SK-N-MC (cell line): ENCODE data around the gene PCDHB12.
"Not testable (repeated sequence)": the region's sequence is repeated elsewhere in the genome, so short reads cannot be mapped to it uniquely, and the experiment has no call there.

ENCODE experiments used
- DNase-seq: peaks from one replicate; pipeline ENCODE4 v3.0.0-alpha.2; 2011; ENCODE audit warnings: low read depth, low spot score
- H3K27ac ChIP-seq: fragments of 200-600 bp; sonication (generic); 2 replicates; pipeline ENCODE4 v1.5.1; 2016; ENCODE audit warnings: mixed run types
- H3K36me3 ChIP-seq: fragments of 200-600 bp; sonication (generic); 2 replicates; pipeline ENCODE4 v1.6.1; 2017; ENCODE audit warnings: antibody characterized with exemption, low read length, mixed read lengths; ENCODE audit not compliant: insufficient read depth
- H3K4me3 ChIP-seq: fragments of 200-600 bp; sonication (generic); 2 replicates; pipeline ENCODE4 v1.5.1; 2016
- H3K9ac ChIP-seq: fragments of 200-600 bp; sonication (generic); 2 replicates; pipeline ENCODE4 v1.8.0; 2017; ENCODE audit warnings: mixed run types, mixed read lengths; ENCODE audit not compliant: insufficient read length
- H3K9me3 ChIP-seq: fragments of 200-600 bp; sonication (generic); 2 replicates; pipeline ENCODE4 v1.6.1; 2017; ENCODE audit warnings: low read depth, mild to moderate bottlenecking, antibody characterized with exemption, low read length, moderate library complexity, mixed read lengths
- EZH2 ChIP-seq: fragments of 200-600 bp; sonication (generic); IDR thresholded peaks from one replicate; pipeline ENCODE4 v1.6.1; 2017; ENCODE audit warnings: antibody characterized with exemption
- FOXP2 ChIP-seq: optimal IDR thresholded peaks from 2 replicates; pipeline ENCODE3; 2011; ENCODE audit warnings: mild to moderate bottlenecking, moderate library complexity; ENCODE audit not compliant: insufficient read depth; ENCODE audit errors: extremely low read length, control extremely low read depth
- POLR2AphosphoS5 ChIP-seq: IDR thresholded peaks from 2 replicates; pipeline ENCODE4 v1.6.1; 2012; ENCODE audit warnings: mild to moderate bottlenecking, low read depth, low read length, borderline replicate concordance

PCDHB12 gene

GRCh38 chr5:141241496-141241895 lies 33.0 kb downstream of the PCDHB12 start:
- H3K9ac ChIP-seq: no peak overlapping the region
- H3K27ac ChIP-seq: no peak overlapping the region
- H3K9me3 ChIP-seq: no peaks in the 10 kb centered on the region; the same call in 1 of the 2 replicates
- DNase-seq: no peak
- no peak overlapping the region for H3K4me3 ChIP-seq
- no peak for TF ChIP-seq FOXP2
- TF ChIP-seq POLR2AphosphoS5: no peak
- TF ChIP-seq EZH2: no peak
- H3K36me3 ChIP-seq: no peaks in the 10 kb centered on the region

- Histone ChIP-seq H3K9me3 (no peaks in the 10 kb centered on the region; the same call in 1 of the 2 replicates), H3K36me3 (no peaks in the 10 kb centered on the region), H3K27ac (no peak within 1 kb of the TSS), H3K4me3 (no peak within 1 kb of the TSS), H3K9ac (no peak within 1 kb of the TSS)
- TF ChIP-seq FOXP2 (no peak), EZH2 (no peak), POLR2AphosphoS5 (no peak)
- no peak for DNase-seq
Observed at GRCh38 chr5:141245250-141245717, 36.8 kb downstream of the PCDHB12 start, which contains the start of gene PCDHB15. Gene PCDHB15 (plus strand): TSS chr5:141245395. CDS start chr5:141245579, 184 bp downstream.

GRCh38 chr5:141246971-141247370 lies 38.5 kb downstream of the PCDHB12 start:
- H3K9ac ChIP-seq, H3K27ac ChIP-seq, H3K4me3 ChIP-seq, H3K36me3 ChIP-seq, H3K9me3 ChIP-seq, DNase-seq: not testable (repeated sequence)

GRCh38 chr5:141247434-141247833 lies 38.9 kb downstream of the PCDHB12 start:
- not testable (repeated sequence) for H3K4me3 ChIP-seq, H3K9me3 ChIP-seq, H3K9ac ChIP-seq, H3K27ac ChIP-seq, H3K36me3 ChIP-seq, DNase-seq

- TF ChIP-seq POLR2AphosphoS5 (no peak), FOXP2 (no peak), EZH2 (no peak)
- H3K9me3 ChIP-seq: no peaks in the 10 kb centered on the region; the same call in 1 of the 2 replicates
- H3K27ac ChIP-seq: no peak overlapping the region
- DNase-seq: no peak
- no peak overlapping the region for H3K4me3 ChIP-seq
- H3K9ac ChIP-seq: no peak overlapping the region
- H3K36me3 ChIP-seq: no peaks in the 10 kb centered on the region
Observed at GRCh38 chr5:141250576-141250975, 42.1 kb downstream of the PCDHB12 start.

GRCh38 chr5:141258464-141258863 lies 49.9 kb downstream of the PCDHB12 start:
- Histone ChIP-seq H3K27ac (no peak overlapping the region), H3K9ac (no peak overlapping the region), H3K4me3 (no peak overlapping the region), H3K36me3 (no peaks in the 10 kb centered on the region), H3K9me3 (peaks cover 5% of the 10 kb centered on the region)
- no peak for DNase-seq
- TF ChIP-seq EZH2 (no peak), FOXP2 (no peak), POLR2AphosphoS5 (no peak)

- Histone ChIP-seq H3K36me3 (no peaks in the 10 kb centered on the region), H3K4me3 (no peak overlapping the region), H3K27ac (no peak overlapping the region), H3K9me3 (peaks cover 5% of the 10 kb centered on the region; the same call in 1 of the 2 replicates), H3K9ac (no peak overlapping the region)
- no peak for DNase-seq
- no peak for TF ChIP-seq POLR2AphosphoS5
Observed at GRCh38 chr5:141258948-141259347, 50.4 kb downstream of the PCDHB12 start.

- Histone ChIP-seq H3K36me3 (no peaks in the 10 kb centered on the region), H3K9me3 (peaks cover 5% of the 10 kb centered on the region; the same call in 1 of the 2 replicates), H3K27ac (no peak overlapping the region), H3K4me3 (no peak overlapping the region), H3K9ac (no peak overlapping the region)
- TF ChIP-seq EZH2: no peak
- no peak for TF ChIP-seq FOXP2
- TF ChIP-seq POLR2AphosphoS5: no peak
- DNase-seq: no peak
Observed at GRCh38 chr5:141260458-141261237, 52.1 kb downstream of the PCDHB12 start.

- DNase-seq: no peak
- Histone ChIP-seq H3K36me3 (no peaks in the 10 kb centered on the region), H3K4me3 (no peak overlapping the region), H3K9me3 (peaks cover 5% of the 10 kb centered on the region; the same call in 1 of the 2 replicates), H3K9ac (no peak overlapping the region), H3K27ac (no peak overlapping the region)
- no peak for TF ChIP-seq POLR2AphosphoS5
- TF ChIP-seq EZH2: no peak
- no peak for TF ChIP-seq FOXP2
Observed at GRCh38 chr5:141261238-141261546, 52.7 kb downstream of the PCDHB12 start.
